BLaER1 treated with 17β-estradiol and CSF1 and Interleukin-3, amounts not matched to agents 10 nM and 100 nM (cell line): ENCODE results near the gene KIF1B.
"Not testable (repeated sequence)": the region's sequence is repeated elsewhere in the genome, so short reads cannot be mapped to it uniquely, and the experiment has no call there.

Source experiments
- H3K27ac ChIP-seq, 11 experiments: shearing (Covaris generic); formaldehyde crosslinking; 2 replicates each; pipeline ENCODE4 v1.8.1; 2022
- H3K27me3 ChIP-seq, 11 experiments: shearing (Covaris generic); formaldehyde crosslinking; 2 replicates each; pipeline ENCODE4 v1.8.1; 2022
- H3K36me3 ChIP-seq, 11 experiments: shearing (Covaris generic); formaldehyde crosslinking; 2 replicates each; pipeline ENCODE4 v1.8.1; 2022
- H3K4me1 ChIP-seq, 10 experiments: shearing (Covaris generic); formaldehyde crosslinking; 2 replicates each; pipeline ENCODE4 v1.8.1; 2022
- H3K4me2 ChIP-seq, 11 experiments: shearing (Covaris generic); formaldehyde crosslinking; 2 replicates each; pipeline ENCODE4 v1.8.1; 2022
- H3K4me3 ChIP-seq, 10 experiments: shearing (Covaris generic); formaldehyde crosslinking; 2 replicates each; pipeline ENCODE4 v1.8.1; 2022
- H3K9ac ChIP-seq, 11 experiments: shearing (Covaris generic); formaldehyde crosslinking; 2 replicates each; pipeline ENCODE4 v1.8.1; 2022
- H3K9me3 ChIP-seq, 11 experiments: shearing (Covaris generic); formaldehyde crosslinking; replicated peaks in 1 of 11; 2 replicates each; pipeline ENCODE4 v1.8.1; 2022
- H4K20me1 ChIP-seq, 11 experiments: shearing (Covaris generic); formaldehyde crosslinking; 2 replicates each; pipeline ENCODE4 v1.8.1; 2022
- Cebpa-rat ChIP-seq, 11 experiments: shearing (Covaris generic); IDR thresholded peaks; 2 replicates each; pipeline ENCODE4 v1.8.1; 2022

The KIF1B gene

GRCh38 chr1:10187026-10187334 is 23.4 kb upstream of the KIF1B start:
- Histone ChIP-seq H3K9ac (no peak overlapping the region), H3K36me3 (no peaks in the 10 kb centered on the region; a peak in 1 of 22 replicates), H3K27me3 (no peaks in the 10 kb centered on the region), H3K9me3 (peaks cover 0 to 7% (median 0%) of the 10 kb centered on the region in 11 experiments; a peak in 7 of 22 replicates), H4K20me1 (no peaks in the 10 kb centered on the region), H3K27ac (no peak overlapping the region), H3K4me2 (no peak overlapping the region), H3K4me3 (no peak overlapping the region), H3K4me1 (peaks cover 0 to 11% (median 7%) of the 10 kb centered on the region in 10 experiments; a peak in 12 of 20 replicates)
- no peak for TF ChIP-seq Cebpa-rat (IDR thresholded peaks at IDR 0.05)

- H4K20me1 ChIP-seq, result no peaks in the 10 kb centered on the region
- no peak overlapping the region for H3K9ac ChIP-seq
- TF ChIP-seq Cebpa-rat (IDR thresholded peaks at IDR 0.05), result no peak
- no peaks in the 10 kb centered on the region for H3K27me3 ChIP-seq
- H3K4me1 ChIP-seq, result peaks cover 0 to 11% (median 7%) of the 10 kb centered on the region in 10 experiments; a peak in 12 of 20 replicates
- no peak overlapping the region for H3K4me2 ChIP-seq
- no peak overlapping the region for H3K4me3 ChIP-seq
- H3K9me3 ChIP-seq, result peaks cover 0 to 7% (median 0%) of the 10 kb centered on the region in 11 experiments; a peak in 7 of 22 replicates
- no peaks in the 10 kb centered on the region; a peak in 1 of 22 replicates for H3K36me3 ChIP-seq
- no peak overlapping the region for H3K27ac ChIP-seq
These were observed 22.2 kb upstream of the KIF1B start for GRCh38 chr1:10188133-10188650.

GRCh38 chr1:10189659-10190058 is 20.7 kb upstream of the KIF1B start:
- Histone ChIP-seq H4K20me1 (no peaks in the 10 kb centered on the region), H3K4me3 (no peak overlapping the region), H3K27ac (no peak overlapping the region), H3K36me3 (no peaks in the 10 kb centered on the region; a peak in 1 of 22 replicates), H3K9ac (no peak overlapping the region), H3K27me3 (no peaks in the 10 kb centered on the region), H3K4me1 (peaks cover 0 to 11% (median 7%) of the 10 kb centered on the region in 10 experiments; a peak in 12 of 20 replicates), H3K9me3 (peaks cover 0 to 7% (median 0%) of the 10 kb centered on the region in 11 experiments; a peak in 7 of 22 replicates), H3K4me2 (peak overlapping the region in 10 of 11 experiments; percentile 6 to 48 (median 36); a peak in 13 of 22 replicates)
- no peak for TF ChIP-seq Cebpa-rat (IDR thresholded peaks at IDR 0.05)

GRCh38 chr1:10192263-10192662 is 18.1 kb upstream of the KIF1B start:
- Histone ChIP-seq H3K36me3 (no peaks in the 10 kb centered on the region), H3K9ac (no peak overlapping the region), H3K4me2 (no peak overlapping the region), H3K27ac (no peak overlapping the region), H3K4me3 (no peak overlapping the region), H3K4me1 (peaks cover 0 to 11% (median 7%) of the 10 kb centered on the region in 10 experiments; a peak in 12 of 20 replicates), H4K20me1 (no peaks in the 10 kb centered on the region), H3K27me3 (no peaks in the 10 kb centered on the region), H3K9me3 (peaks cover 0 to 7% (median 0%) of the 10 kb centered on the region in 11 experiments; a peak in 7 of 22 replicates)
- TF ChIP-seq Cebpa-rat (IDR thresholded peaks at IDR 0.05), result no peak

GRCh38 chr1:10193288-10193687 is 17.1 kb upstream of the KIF1B start:
- TF ChIP-seq Cebpa-rat (IDR thresholded peaks at IDR 0.05), result no peak
- H3K36me3 ChIP-seq, result no peaks in the 10 kb centered on the region
- H3K4me2 ChIP-seq, result no peak overlapping the region
- no peak overlapping the region for H3K27ac ChIP-seq
- no peaks in the 10 kb centered on the region for H3K27me3 ChIP-seq
- H3K4me3 ChIP-seq, result no peak overlapping the region
- H4K20me1 ChIP-seq, result no peaks in the 10 kb centered on the region
- H3K9ac ChIP-seq, result no peak overlapping the region
- peaks cover 0 to 6% (median 0%) of the 10 kb centered on the region in 11 experiments; a peak in 7 of 22 replicates for H3K9me3 ChIP-seq
- peaks cover 0 to 11% (median 7%) of the 10 kb centered on the region in 10 experiments; a peak in 12 of 20 replicates for H3K4me1 ChIP-seq

- no peaks in the 10 kb centered on the region for H3K9me3 ChIP-seq
- no peak overlapping the region for H3K9ac ChIP-seq
- H4K20me1 ChIP-seq, result no peaks in the 10 kb centered on the region
- H3K4me1 ChIP-seq, result 0 out of 20 replicates have a peak, but pooled peaks cover 0 to 4% (median 0%) of the 10 kb centered on the region in 10 experiments
- no peak for TF ChIP-seq Cebpa-rat (IDR thresholded peaks at IDR 0.05)
- no peak overlapping the region for H3K27ac ChIP-seq
- H3K4me3 ChIP-seq, result no peak overlapping the region
- H3K27me3 ChIP-seq, result no peaks in the 10 kb centered on the region
- H3K4me2 ChIP-seq, result no peak overlapping the region
- H3K36me3 ChIP-seq, result no peaks in the 10 kb centered on the region
These were observed 14.8 kb upstream of the KIF1B start for GRCh38 chr1:10195570-10195969.

- Histone ChIP-seq H3K9ac (no peak overlapping the region), H3K4me3 (no peak overlapping the region), H3K4me2 (no peak overlapping the region), H3K4me1 (0 out of 20 replicates have a peak, but pooled peaks cover 0 to 4% (median 0%) of the 10 kb centered on the region in 10 experiments), H3K9me3 (no peaks in the 10 kb centered on the region), H3K27me3 (no peaks in the 10 kb centered on the region), H3K27ac (no peak overlapping the region), H3K36me3 (no peaks in the 10 kb centered on the region), H4K20me1 (no peaks in the 10 kb centered on the region)
- TF ChIP-seq Cebpa-rat (IDR thresholded peaks at IDR 0.05), result no peak
These were observed 13.4 kb upstream of the KIF1B start for GRCh38 chr1:10196976-10197375.

- H3K36me3 ChIP-seq, result no peaks in the 10 kb centered on the region
- H3K4me1 ChIP-seq, result no peaks in the 10 kb centered on the region
- H3K9ac ChIP-seq, result no peak overlapping the region
- H3K9me3 ChIP-seq, result no peaks in the 10 kb centered on the region
- no peak overlapping the region for H3K4me2 ChIP-seq
- no peak overlapping the region for H3K4me3 ChIP-seq
- no peaks in the 10 kb centered on the region for H4K20me1 ChIP-seq
- TF ChIP-seq Cebpa-rat (IDR thresholded peaks at IDR 0.05), result no peak
- no peaks in the 10 kb centered on the region for H3K27me3 ChIP-seq
- H3K27ac ChIP-seq, result no peak overlapping the region
These were observed 9.8 kb upstream of the KIF1B start for GRCh38 chr1:10200620-10201019.

GRCh38 chr1:10204003-10204642 is 6.2 kb upstream of the KIF1B start:
- Histone ChIP-seq H3K4me1 (peaks cover 0 to 12% (median 5%) of the 10 kb centered on the region in 10 experiments; a peak in 15 of 20 replicates), H3K4me3 (no peak overlapping the region), H3K27me3 (no peaks in the 10 kb centered on the region), H3K36me3 (no peaks in the 10 kb centered on the region), H3K4me2 (no peak overlapping the region), H3K9me3 (no peaks in the 10 kb centered on the region), H3K27ac (no peak overlapping the region), H3K9ac (no peak overlapping the region), H4K20me1 (no peaks in the 10 kb centered on the region)
- no peak for TF ChIP-seq Cebpa-rat (IDR thresholded peaks at IDR 0.05)

GRCh38 chr1:10205206-10205605 is 5.2 kb upstream of the KIF1B start:
- H3K9ac ChIP-seq, H4K20me1 ChIP-seq, H3K4me2 ChIP-seq, H3K9me3 ChIP-seq, H3K27me3 ChIP-seq, H3K27ac ChIP-seq, H3K4me3 ChIP-seq, H3K36me3 ChIP-seq: not testable (repeated sequence)
- peaks cover 0 to 18% (median 11%) of the 10 kb centered on the region in 10 experiments; a peak in 16 of 20 replicates for H3K4me1 ChIP-seq
